CD14-positive monocyte (primary cell): Measurements from ENCODE around the gene PCCB. TPM values are rescaled to one million over a fixed set of nuclear protein-coding genes. Genes with fewer than 3 reads are reported as not detected.

ENCODE experiments used
- DNase-seq, 3 donors: peaks; one replicate each; pipeline ENCODE4 v3.0.0-alpha.2; 2011 to 2022
- H2AFZ ChIP-seq: 2 replicates; pipeline ENCODE4 v1.6.0; 2012; ENCODE audit warnings: mild to moderate bottlenecking, low read depth, low read length, inconsistent platforms; ENCODE audit not compliant: insufficient read depth, poor library complexity, severe bottlenecking
- H3K27ac ChIP-seq, 2 donors: 1 replicate in 1 of 2; 2 replicates in 1 of 2; pipeline ENCODE4 v1.5.1; 2012 to 2013; ENCODE audit warnings: low read length in 2 of 2, control low read depth in 1 of 2, inconsistent platforms in 1 of 2, low read depth in 1 of 2, mild to moderate bottlenecking in 1 of 2
- H3K27me3 ChIP-seq, 2 donors: one replicate each; pipeline versions ENCODE4 v1.6.0 to v1.6.1; 2011 to 2013; ENCODE audit warnings: low read length in 2 of 2; ENCODE audit not compliant: control insufficient read depth in 2 of 2, insufficient read depth in 2 of 2
- H3K36me3 ChIP-seq, 2 donors: replicated peaks in 1 of 2; 1 replicate in 1 of 2; 2 replicates in 1 of 2; pipeline versions ENCODE4 v1.5.1 to v1.6.1; 2012 to 2013; ENCODE audit warnings: low read length in 2 of 2, control low read depth in 1 of 2, inconsistent platforms in 1 of 2, mild to moderate bottlenecking in 1 of 2; ENCODE audit not compliant: insufficient read depth in 2 of 2, control insufficient read depth in 1 of 2
- H3K4me1 ChIP-seq, 2 donors: 1 replicate in 1 of 2; 2 replicates in 1 of 2; pipeline versions ENCODE4 v1.5.1 to v1.6.1; 2012 to 2013; ENCODE audit warnings: low read length in 2 of 2, control low read depth in 1 of 2, inconsistent platforms in 1 of 2, mild to moderate bottlenecking in 1 of 2, moderate library complexity in 1 of 2; ENCODE audit not compliant: insufficient read depth in 2 of 2, control insufficient read depth in 1 of 2
- H3K4me2 ChIP-seq: replicated peaks from 2 replicates; pipeline ENCODE3; 2012; ENCODE audit warnings: low read length, moderate library complexity, mild to moderate bottlenecking; ENCODE audit not compliant: poor library complexity, severe bottlenecking; ENCODE audit errors: extremely low read depth
- H3K4me3 ChIP-seq, 3 experiments: fragments of 200-600 bp in 1 of 3; sonication (generic) in 1 of 3; replicated peaks in 1 of 3; 1 replicate in 2 of 3; 2 replicates in 1 of 3; pipeline ENCODE4 v1.5.1; 2011 to 2013; ENCODE audit warnings: low read length in 3 of 3, mild to moderate bottlenecking in 3 of 3, control low read depth in 2 of 3, low read depth in 2 of 3, inconsistent platforms in 1 of 3, moderate library complexity in 1 of 3
- H3K79me2 ChIP-seq: 2 replicates; pipeline ENCODE4 v1.6.0; 2012; ENCODE audit warnings: mild to moderate bottlenecking, control low read depth, inconsistent platforms, low read length, moderate library complexity; ENCODE audit not compliant: insufficient read depth
- H3K9ac ChIP-seq: 2 replicates; pipeline ENCODE4 v1.6.0; 2017; ENCODE audit warnings: low read length, mild to moderate bottlenecking; ENCODE audit not compliant: insufficient read depth, poor library complexity, severe bottlenecking
- H3K9me3 ChIP-seq, 2 donors: replicated peaks in 1 of 2; 1 replicate in 1 of 2; 2 replicates in 1 of 2; pipeline versions ENCODE4 v1.5.1 to v1.6.1; 2012 to 2013; ENCODE audit warnings: low read length in 2 of 2, control low read depth in 1 of 2; ENCODE audit not compliant: control insufficient read depth in 1 of 2, insufficient read depth in 1 of 2
- H4K20me1 ChIP-seq: 2 replicates; pipeline ENCODE4 v1.6.0; 2012; ENCODE audit warnings: mild to moderate bottlenecking, low read length, control low read depth, moderate library complexity; ENCODE audit not compliant: insufficient read depth
- H3K27ac Mint-ChIP-seq, 7 donors: one replicate each; pipeline ENCODE4 v1.8.0; 2020; ENCODE audit warnings: mild to moderate bottlenecking in 7 of 7, mixed read lengths in 7 of 7, moderate library complexity in 6 of 7, inconsistent platforms in 2 of 7
- H3K27me3 Mint-ChIP-seq, 3 donors: one replicate each; pipeline ENCODE4 v1.8.0; 2021 to 2022; ENCODE audit warnings: low read depth in 3 of 3, mild to moderate bottlenecking in 3 of 3, mixed read lengths in 3 of 3, moderate library complexity in 3 of 3, inconsistent platforms in 1 of 3
- H3K36me3 Mint-ChIP-seq, 2 donors: one replicate each; pipeline ENCODE4 v1.8.0; 2020; ENCODE audit warnings: mixed read lengths in 2 of 2, inconsistent platforms in 1 of 2, mild to moderate bottlenecking in 1 of 2
- H3K4me1 Mint-ChIP-seq: one replicate; pipeline ENCODE4 v1.8.0; 2020; ENCODE audit warnings: mild to moderate bottlenecking, mixed read lengths
- H3K4me3 Mint-ChIP-seq, 2 donors: one replicate each; pipeline ENCODE4 v1.8.0; 2020; ENCODE audit warnings: mild to moderate bottlenecking in 2 of 2, mixed read lengths in 2 of 2, moderate library complexity in 1 of 2
- H3K9me3 Mint-ChIP-seq, 7 donors: one replicate each; pipeline ENCODE4 v1.8.0; 2020 to 2022; ENCODE audit warnings: mixed read lengths in 7 of 7, mild to moderate bottlenecking in 6 of 7, moderate library complexity in 6 of 7, inconsistent platforms in 2 of 7
- WGBS: methylation state at CpG from one replicate; pipeline ENCODE4 v1.1.5; 2013; ENCODE audit warnings: missing lambda C conversion rate; ENCODE audit not compliant: insufficient coverage; 5-methylcytosine and 5-hydroxymethylcytosine counted together
- intact Hi-C, 2 donors: fragments of 100-400 bp; cut with micrococcal nuclease; formaldehyde crosslinking; loops; one replicate each; pipeline versions ENCODE4 v1.15.0 to v1.15.1; 2023
- polyA minus RNA-seq: library from RNA; depleted of rRNA, polyadenylated mRNA; stranded (reverse); fragments of >200 nt; gene quantifications from 2 replicates; pipeline ENCODE4 v1.2.3, GENCODE V29; 2012
- polyA plus RNA-seq, 3 donors: library from polyadenylated mRNA; depleted of rRNA in 1 of 3; unstranded in 2 of 3; stranded (reverse) in 1 of 3; fragments of 300-500 nt in 2 of 3; fragments of >200 nt in 1 of 3; fragmentation: Illumina TruSeq in 2 of 3; gene quantifications; 1 replicate in 2 of 3; 2 replicates in 1 of 3; pipeline ENCODE4 v1.2.3, GENCODE V29; 2012 to 2021
- total RNA-seq, 12 experiments: library from RNA in 1 of 12; stranded (reverse) in 1 of 12; fragments of 120-200 nt in 1 of 12; gene quantifications; one replicate each; pipeline ENCODE4 v1.2.4 and lab custom pipeline; 2013 to 2026; ENCODE audit warnings: mixed read lengths in 6 of 12, inconsistent platforms in 1 of 12
- TF ChIP-seq, protein P1 (sequence below): fragments of 200-600 bp; IDR thresholded peaks from one replicate; pipeline ENCODE4 v1.8.0; 2022; ENCODE audit warnings: antibody characterized with exemption, mild to moderate bottlenecking

Gene PCCB
- 26.0 TPM for total RNA-seq (2013)
- 10 to 100 TPM; 13.1 to 41.7 (median 31.6) TPM for polyA plus RNA-seq
- polyA minus RNA-seq, result 14.5 and 20.6 TPM in 2 replicates
- total RNA-seq (lab: John Stamatoyannopoulos, UW), result 3.1 to 17.2 (median 14.3) reads per million in 11 experiments

DNA sequence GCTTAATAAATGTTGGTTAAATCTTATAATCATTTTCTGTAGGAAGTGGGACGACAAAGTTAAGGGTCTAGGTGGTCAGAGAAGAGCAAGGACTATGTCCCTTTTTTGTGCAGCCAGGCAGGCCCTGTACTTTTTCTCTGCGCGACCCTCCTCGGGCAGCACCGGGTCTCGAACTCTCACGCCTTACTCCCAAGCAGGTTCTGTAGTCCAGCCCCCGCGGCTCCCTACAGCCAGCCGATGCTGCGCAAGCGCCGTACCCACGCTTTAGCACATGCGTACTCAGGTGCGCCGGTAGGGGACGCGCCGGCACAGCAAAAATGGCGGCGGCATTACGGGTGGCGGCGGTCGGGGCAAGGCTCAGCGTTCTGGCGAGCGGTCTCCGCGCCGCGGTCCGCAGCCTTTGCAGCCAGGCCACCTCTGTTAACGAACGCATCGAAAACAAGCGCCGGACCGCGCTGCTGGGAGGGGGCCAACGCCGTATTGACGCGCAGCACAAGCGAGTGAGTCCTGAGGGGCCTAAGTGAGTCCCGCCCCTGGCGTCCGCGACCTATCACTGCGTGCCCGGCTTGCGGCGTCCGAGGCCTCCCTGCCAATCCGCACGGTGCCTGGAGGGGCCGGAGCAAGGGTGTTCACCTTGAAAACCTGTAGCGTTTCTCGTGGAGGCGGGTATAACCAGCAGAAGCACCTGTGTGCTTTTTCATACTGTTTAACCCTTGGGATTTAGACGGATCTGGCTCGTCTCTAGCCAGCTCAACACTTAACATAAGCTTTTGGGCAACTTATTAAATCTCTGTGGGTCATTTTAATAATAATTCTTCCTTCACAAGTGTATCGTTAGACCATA, at the start of gene PCCB:
TSS of gene PCCB (plus strand) at position 282 of the 844 bp plus-strand sequence. CDS start at position 318, 36 bp downstream.
- peak within 1 kb of the TSS; percentile 68 for H3K9ac ChIP-seq
- Mint-ChIP-seq H3K4me1 (peaks cover 22% of the 10 kb centered on the region), H3K27ac (peak within 1 kb of the TSS; percentile 79 to 95 (median 92)), H3K27me3 (peaks cover under 1 to 3% (median 1%) of the 10 kb centered on the region in 3 donors), H3K9me3 (no peaks in the 10 kb centered on the region), H3K36me3 (no peaks in the 10 kb centered on the region), H3K4me3 (peak within 1 kb of the TSS; percentile 86 to 91)
- H3K4me2 ChIP-seq, result peak within 1 kb of the TSS; percentile 76
- no peaks in the 10 kb centered on the region for H3K9me3 ChIP-seq
- peak within 1 kb of the TSS; percentile 76 to 79 for H3K27ac ChIP-seq
- peaks cover 16% of the 10 kb centered on the region in 2 donors for H3K4me1 ChIP-seq
- H2AFZ ChIP-seq, result peak within 1 kb of the TSS; percentile 78
- DNase-seq, result peak; percentile 87 to 92 (median 89)
- WGBS, result under 1% methylated on average over 60 of the region's 64 CpGs
- TF ChIP-seq, protein P1, sequence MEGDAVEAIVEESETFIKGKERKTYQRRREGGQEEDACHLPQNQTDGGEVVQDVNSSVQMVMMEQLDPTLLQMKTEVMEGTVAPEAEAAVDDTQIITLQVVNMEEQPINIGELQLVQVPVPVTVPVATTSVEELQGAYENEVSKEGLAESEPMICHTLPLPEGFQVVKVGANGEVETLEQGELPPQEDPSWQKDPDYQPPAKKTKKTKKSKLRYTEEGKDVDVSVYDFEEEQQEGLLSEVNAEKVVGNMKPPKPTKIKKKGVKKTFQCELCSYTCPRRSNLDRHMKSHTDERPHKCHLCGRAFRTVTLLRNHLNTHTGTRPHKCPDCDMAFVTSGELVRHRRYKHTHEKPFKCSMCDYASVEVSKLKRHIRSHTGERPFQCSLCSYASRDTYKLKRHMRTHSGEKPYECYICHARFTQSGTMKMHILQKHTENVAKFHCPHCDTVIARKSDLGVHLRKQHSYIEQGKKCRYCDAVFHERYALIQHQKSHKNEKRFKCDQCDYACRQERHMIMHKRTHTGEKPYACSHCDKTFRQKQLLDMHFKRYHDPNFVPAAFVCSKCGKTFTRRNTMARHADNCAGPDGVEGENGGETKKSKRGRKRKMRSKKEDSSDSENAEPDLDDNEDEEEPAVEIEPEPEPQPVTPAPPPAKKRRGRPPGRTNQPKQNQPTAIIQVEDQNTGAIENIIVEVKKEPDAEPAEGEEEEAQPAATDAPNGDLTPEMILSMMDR, result peak; percentile 87
- H3K79me2 ChIP-seq, result peaks cover 20% of the 10 kb centered on the region
- H3K27me3 ChIP-seq, result no peaks in the 10 kb centered on the region
- intact Hi-C loops, result loop anchor here in 1 of 2 donors (2.0 to 10.0 kb wide), 2 partner anchors 57 to 95 kb away; no protein-coding TSS in a partner anchor
- H3K36me3 ChIP-seq, result no peaks in the 10 kb centered on the region
- peak within 1 kb of the TSS; percentile 58 to 83 (median 69) for H3K4me3 ChIP-seq
- no peaks in the 10 kb centered on the region for H4K20me1 ChIP-seq

DNA sequence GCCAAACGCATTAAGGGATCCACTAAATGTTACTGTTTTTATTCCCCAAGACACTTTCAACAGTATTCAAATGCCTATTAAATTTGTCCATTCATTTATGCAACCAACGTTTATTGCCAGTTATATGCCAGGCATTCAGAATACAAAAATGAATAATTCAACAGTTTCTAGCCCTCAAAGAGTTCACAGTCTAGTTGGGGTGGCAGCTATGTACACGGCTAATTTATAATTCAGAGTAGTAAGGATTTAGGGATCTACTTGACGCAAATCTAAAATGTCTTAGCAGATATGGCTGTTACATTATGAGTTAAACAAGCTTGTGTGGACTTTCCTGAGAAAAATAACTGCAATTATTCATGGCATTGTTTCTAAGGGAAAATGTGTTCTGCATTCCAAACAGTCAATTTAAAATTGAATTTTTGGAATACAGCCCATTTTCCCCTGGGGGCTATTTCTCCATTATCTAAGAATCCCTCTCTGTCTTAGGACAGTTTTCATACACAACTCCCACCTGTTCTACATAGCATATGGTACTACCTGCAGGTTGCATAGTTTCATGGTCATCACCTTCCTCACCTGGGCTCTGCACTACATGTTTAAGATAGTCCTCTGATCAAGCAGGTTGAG, 42.5 kb upstream of the PCCB start:
- DNase-seq, result no peak
- H3K4me1 ChIP-seq, result no peaks in the 10 kb centered on the region
- no peak overlapping the region for H3K4me3 ChIP-seq
- 79% methylated on average over 2 of the region's 4 CpGs for WGBS
- Mint-ChIP-seq H3K4me1 (peaks cover 7% of the 10 kb centered on the region), H3K4me3 (no peak overlapping the region), H3K9me3 (no peaks in the 10 kb centered on the region), H3K27ac (no peak overlapping the region), H3K36me3 (no peaks in the 10 kb centered on the region), H3K27me3 (peaks cover 0 to 2% (median 2%) of the 10 kb centered on the region in 3 donors)
- H4K20me1 ChIP-seq, result no peaks in the 10 kb centered on the region
- H3K9me3 ChIP-seq, result no peaks in the 10 kb centered on the region
- TF ChIP-seq, protein P1, result no peak
- intact Hi-C loops, result no loop called here
- H3K4me2 ChIP-seq, result no peak overlapping the region
- no peak overlapping the region for H3K27ac ChIP-seq
- H3K27me3 ChIP-seq, result no peaks in the 10 kb centered on the region
- H3K36me3 ChIP-seq, result no peaks in the 10 kb centered on the region
- no peak overlapping the region for H2AFZ ChIP-seq
- no peak overlapping the region for H3K9ac ChIP-seq
- H3K79me2 ChIP-seq, result no peaks in the 10 kb centered on the region
